Heart left ventricle (tissue), 16 donors: ENCODE results near the gene WDR12. TPM values are rescaled to one million over a fixed set of nuclear protein-coding genes. Genes with fewer than 3 reads are reported as not detected.

ENCODE experiments used
- ATAC-seq, 4 donors: fragments of 200-7000 bp; cut with Tn5 transposase; one replicate each; pipeline ENCODE4 v1.9.1; 2020 to 2022; ENCODE audit warnings: moderate library complexity in 4 of 4, mild to moderate bottlenecking in 3 of 4, moderate number of reproducible peaks in 1 of 4
- DNase-seq, 5 donors: peaks; one replicate each; pipeline ENCODE4 v3.0.0-alpha.2; 2020
- H3K27ac ChIP-seq, 12 donors: fragments of 200-600 bp; sonication (generic) in 4 of 12; one replicate each; pipeline versions ENCODE4 v1.5.0 to v1.8.0; 2016 to 2022; ENCODE audit warnings: mild to moderate bottlenecking in 2 of 12
- H3K27me3 ChIP-seq, 9 donors: fragments of 200-600 bp; sonication (generic) in 2 of 9; one replicate each; pipeline versions ENCODE4 v1.5.1 to v1.8.0; 2016 to 2022; ENCODE audit warnings: mild to moderate bottlenecking in 3 of 9
- H3K36me3 ChIP-seq, 9 donors: fragments of 200-600 bp; sonication (generic) in 2 of 9; one replicate each; pipeline versions ENCODE4 v1.5.0 to v1.8.0; 2018 to 2022; ENCODE audit warnings: mild to moderate bottlenecking in 2 of 9
- H3K4me1 ChIP-seq, 12 donors: fragments of 200-600 bp; sonication (generic) in 4 of 12; one replicate each; pipeline versions ENCODE4 v1.5.0 to v1.8.0; 2016 to 2022; ENCODE audit warnings: mild to moderate bottlenecking in 3 of 12
- H3K4me3 ChIP-seq, 12 donors: fragments of 200-600 bp; sonication (generic) in 4 of 12; one replicate each; pipeline versions ENCODE4 v1.5.0 to v1.8.0; 2017 to 2022; ENCODE audit warnings: mild to moderate bottlenecking in 9 of 12, moderate library complexity in 4 of 12
- H3K9me3 ChIP-seq, 12 donors: fragments of 200-600 bp; sonication (generic) in 4 of 12; one replicate each; pipeline versions ENCODE4 v1.5.0 to v1.8.0; 2016 to 2022; ENCODE audit warnings: mild to moderate bottlenecking in 1 of 12
- POLR2A ChIP-seq, 2 donors: fragments of 450-650 bp; IDR thresholded peaks; one replicate each; pipeline ENCODE4 v1.6.1; 2017; ENCODE audit warnings: antibody characterized with exemption in 2 of 2, mild to moderate bottlenecking in 2 of 2, moderate library complexity in 2 of 2
- WGBS, 4 donors: extraction: QIAGEN DNeasy Blood & Tissue Kit in 2 of 4; methylation state at CpG; one replicate each; pipeline versions ENCODE4 v1.1.5 to v1.1.7; 2013 to 2018; 5-methylcytosine and 5-hydroxymethylcytosine counted together
- intact Hi-C, 10 donors: fragments of 100-400 bp; cut with DNase I; formaldehyde crosslinking; loops; one replicate each; pipeline versions ENCODE4 v1.11.1 to v1.14.2; 2022
- polyA plus RNA-seq, 2 donors: library from polyadenylated mRNA; stranded (reverse); fragments of 200-250 nt; gene quantifications; one replicate each; pipeline ENCODE4 v1.2.3, GENCODE V29; 2013
- total RNA-seq, 9 donors: library from RNA; depleted of rRNA in 2 of 9; stranded (reverse); fragments of >200 nt in 2 of 9; fragmentation: NEBNext Ultra II Directional in 3 of 9; extraction: Animal tissue kit (Norgen Biotek cat#: 25700) in 3 of 9; gene quantifications; one replicate each; pipeline versions ENCODE4 v1.1.0 to v1.2.4, GENCODE V29; 2016 to 2023
- TF ChIP-seq, protein P1 (sequence below), 12 donors: fragments of 200-600 bp; sonication (generic) in 4 of 12; IDR thresholded peaks; one replicate each; pipeline versions ENCODE4 v1.5.0 to v1.8.0; 2018 to 2022; ENCODE audit warnings: antibody characterized with exemption in 12 of 12, mild to moderate bottlenecking in 5 of 12
- donor health status: ischemic (EF 13 %, LVEDD 7.1; RV severe dilation, severe dysfunction).
- donor health status: healthy with polysubstance abuse.
- donor health status: DM: no; HTN: yes; CAD: no.
- donor health status: DM: no; HTN: no; CAD: no.
- donor health status: ischemic (EF 25% LVEDD 6.9; RV normal size, moderate dysfunction).
- donor health status: ischemic (EF 25% LVEDD 5.7; RV mildly dilated, moderate dysfunction).
- donor health status: healthy.
- donor health status: DM: yes; HTN: yes; CAD: no.
- donor health status: ischemic (EF 35%, LVEDD 5.7; RV mildly dilated, moderate dysfunction).
- donor health status: nonischemic (EF 11% LVEDD 7.7; RV severe dilation, severe dysfunction).
- donor health status: DM: yes; HTN: yes; CAD: no.
- donor health status: PGD.
- donor health status: ischemic (EF 29% LVEDD 5.4; RV normal size, mild dysfunction).
- donor health status: nonischemic (EF 23%, LVEDD 6.1; RV moderate dilation, normal function).

WDR12 gene
- total and polyA plus RNA-seq, 11 donors = 12.9 to 56.3 (median 34.0) TPM

DNA sequence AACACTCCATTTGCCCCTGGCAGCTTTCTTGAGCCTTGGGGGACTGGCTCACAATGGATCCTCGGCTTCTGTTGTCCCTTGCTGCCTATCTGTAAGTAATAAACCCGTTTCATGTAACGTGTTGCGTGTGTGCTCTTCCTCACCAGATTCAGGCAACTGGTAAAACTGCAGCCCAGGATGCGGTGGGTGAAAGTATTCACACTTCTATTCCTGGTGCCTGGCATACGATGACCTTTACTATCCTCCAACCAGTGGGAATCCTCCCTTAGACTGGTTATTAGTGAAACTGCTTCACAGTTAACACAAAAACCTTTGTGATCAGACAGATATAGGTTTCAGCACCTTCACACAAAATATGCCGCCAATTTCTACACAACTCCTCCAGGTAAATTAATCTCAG is 26.3 kb downstream of the WDR12 start:
- DNase-seq = no peak
- no peak for TF ChIP-seq POLR2A (IDR thresholded peaks at IDR 0.05)
- TF ChIP-seq, protein P1, sequence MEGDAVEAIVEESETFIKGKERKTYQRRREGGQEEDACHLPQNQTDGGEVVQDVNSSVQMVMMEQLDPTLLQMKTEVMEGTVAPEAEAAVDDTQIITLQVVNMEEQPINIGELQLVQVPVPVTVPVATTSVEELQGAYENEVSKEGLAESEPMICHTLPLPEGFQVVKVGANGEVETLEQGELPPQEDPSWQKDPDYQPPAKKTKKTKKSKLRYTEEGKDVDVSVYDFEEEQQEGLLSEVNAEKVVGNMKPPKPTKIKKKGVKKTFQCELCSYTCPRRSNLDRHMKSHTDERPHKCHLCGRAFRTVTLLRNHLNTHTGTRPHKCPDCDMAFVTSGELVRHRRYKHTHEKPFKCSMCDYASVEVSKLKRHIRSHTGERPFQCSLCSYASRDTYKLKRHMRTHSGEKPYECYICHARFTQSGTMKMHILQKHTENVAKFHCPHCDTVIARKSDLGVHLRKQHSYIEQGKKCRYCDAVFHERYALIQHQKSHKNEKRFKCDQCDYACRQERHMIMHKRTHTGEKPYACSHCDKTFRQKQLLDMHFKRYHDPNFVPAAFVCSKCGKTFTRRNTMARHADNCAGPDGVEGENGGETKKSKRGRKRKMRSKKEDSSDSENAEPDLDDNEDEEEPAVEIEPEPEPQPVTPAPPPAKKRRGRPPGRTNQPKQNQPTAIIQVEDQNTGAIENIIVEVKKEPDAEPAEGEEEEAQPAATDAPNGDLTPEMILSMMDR (IDR thresholded peaks at IDR 0.05) = no peak
- Histone ChIP-seq H3K9me3 (no peaks in the 10 kb centered on the region), H3K27ac (peak overlapping the region in 2 of 12 donors; percentile 30 to 48), H3K4me1 (peaks cover 0 to 8% (median 0%) of the 10 kb centered on the region in 12 donors), H3K36me3 (peaks cover 0 to 81% (median 68%) of the 10 kb centered on the region in 9 donors), H3K4me3 (no peak overlapping the region), H3K27me3 (no peaks in the 10 kb centered on the region)
- 62 to 75% (median 69%) methylated on average over 7 of the region's 7 CpGs for WGBS, 4 donors
- peak in 3 of 4 donors; percentile 53 to 76 (median 61) for ATAC-seq
- intact Hi-C loops = loop anchor here in 1 of 10 donors (10.0 kb wide), 1 partner anchor 290 kb away; no protein-coding TSS in a partner anchor

GRCh38 chr2:202883987-202884675 is 27.3 kb downstream of the WDR12 start:
- no peak overlapping the region for H3K4me3 ChIP-seq
- H3K9me3 ChIP-seq = no peaks in the 10 kb centered on the region
- intact Hi-C loops = loop anchor here in 1 of 10 donors (10.0 kb wide), 1 partner anchor 289 kb away; no protein-coding TSS in a partner anchor
- peaks cover 0 to 79% (median 58%) of the 10 kb centered on the region in 9 donors for H3K36me3 ChIP-seq
- DNase-seq = no peak
- TF ChIP-seq, protein P1 (IDR thresholded peaks at IDR 0.05) = no peak
- TF ChIP-seq POLR2A (IDR thresholded peaks at IDR 0.05) = no peak
- no peak overlapping the region for H3K27ac ChIP-seq
- no peak for ATAC-seq
- peaks cover 0 to 8% (median 0%) of the 10 kb centered on the region in 12 donors for H3K4me1 ChIP-seq
- 75 to 88% (median 83%) methylated on average over 5 of the region's 5 CpGs for WGBS, 4 donors
- H3K27me3 ChIP-seq = no peaks in the 10 kb centered on the region

- Histone ChIP-seq H3K9me3 (no peaks in the 10 kb centered on the region), H3K36me3 (peaks cover 0 to 72% (median 45%) of the 10 kb centered on the region in 9 donors), H3K4me1 (peaks cover 0 to 8% (median 0%) of the 10 kb centered on the region in 12 donors), H3K27me3 (no peaks in the 10 kb centered on the region), H3K4me3 (no peak overlapping the region), H3K27ac (no peak overlapping the region)
- intact Hi-C loops = loop anchor here in 1 of 10 donors (10.0 kb wide), 1 partner anchor 287 kb away; no protein-coding TSS in a partner anchor
- ATAC-seq (no peak), DNase-seq (no peak)
- TF ChIP-seq POLR2A (IDR thresholded peaks at IDR 0.05) = no peak
- TF ChIP-seq, protein P1 (IDR thresholded peaks at IDR 0.05) = no peak
- WGBS, 4 donors = 90 to 96% (median 92%) methylated on average over 4 of the region's 4 CpGs
These were observed 29.9 kb downstream of the WDR12 start for GRCh38 chr2:202881570-202881969.

GRCh38 chr2:202877699-202878098 is 33.8 kb downstream of the WDR12 start:
- Histone ChIP-seq H3K27me3 (no peaks in the 10 kb centered on the region), H3K4me1 (no peaks in the 10 kb centered on the region), H3K36me3 (peaks cover 0 to 41% (median 25%) of the 10 kb centered on the region in 9 donors), H3K4me3 (no peak overlapping the region), H3K27ac (no peak overlapping the region), H3K9me3 (no peaks in the 10 kb centered on the region)
- DNase-seq (no peak), ATAC-seq (no peak)
- TF ChIP-seq POLR2A (IDR thresholded peaks at IDR 0.05) = no peak
- TF ChIP-seq, protein P1 (IDR thresholded peaks at IDR 0.05) = no peak
- WGBS, 4 donors = 96 to 99% (median 97%) methylated on average over 2 of the region's 2 CpGs
- intact Hi-C loops = loop anchor here in 4 of 10 donors (10.0 kb wide), 3 partner anchors 103 to 593 kb away; no protein-coding TSS in a partner anchor
